GM12801 (cell line): ENCODE data around the gene MEF2C.

ENCODE experiments used
- CTCF ChIP-seq: IDR thresholded peaks from one replicate; pipeline ENCODE4 v1.5.1; 2011; ENCODE audit warnings: control low read depth; ENCODE audit not compliant: insufficient read length; ENCODE audit errors: extremely low read depth

MEF2C gene

GRCh38 chr5:88847420-88847819, 35.6 kb downstream of the MEF2C start:
- TF ChIP-seq CTCF = no peak

- TF ChIP-seq CTCF = no peak
Measured at GRCh38 chr5:88846434-88846833, 36.5 kb downstream of the MEF2C start.

GRCh38 chr5:88845081-88845697, 37.8 kb downstream of the MEF2C start:
- no peak for TF ChIP-seq CTCF

GRCh38 chr5:88842784-88843183, 40.2 kb downstream of the MEF2C start:
- TF ChIP-seq CTCF = no peak

- TF ChIP-seq CTCF = no peak
Measured at GRCh38 chr5:88841212-88841611, 41.8 kb downstream of the MEF2C start.

- TF ChIP-seq CTCF = no peak
Measured at GRCh38 chr5:88840495-88840894, 42.5 kb downstream of the MEF2C start.

- no peak for TF ChIP-seq CTCF
Measured at GRCh38 chr5:88839238-88839637, 43.7 kb downstream of the MEF2C start.
